Esophagus muscularis mucosa (tissue), 4 donors: ENCODE results near the gene KREMEN2. TPM values are rescaled to one million over a fixed set of nuclear protein-coding genes. Genes with fewer than 3 reads are reported as not detected.
A peak's percentile ranks its signal among the peaks of the same experiment; 100 is the strongest.

Source experiments
- DNase-seq: peaks from one replicate; pipeline ENCODE4 v3.0.0-alpha.2; 2017; ENCODE audit errors: extremely low spot score
- H3K27ac ChIP-seq, 4 donors: fragments of 200-600 bp; sonication (generic); replicated peaks in 1 of 4; 1 replicate in 3 of 4; 2 replicates in 1 of 4; pipeline ENCODE4 v1.5.1; 2016 to 2019; ENCODE audit warnings: mild to moderate bottlenecking in 1 of 4
- H3K27me3 ChIP-seq, 4 donors: fragments of 200-600 bp; sonication (generic); one replicate each; pipeline versions ENCODE4 v1.5.1 to v1.6.0; 2016 to 2019
- H3K36me3 ChIP-seq, 4 donors: fragments of 200-600 bp; sonication (generic); one replicate each; pipeline ENCODE4 v1.5.1; 2016 to 2019
- H3K4me1 ChIP-seq, 4 donors: fragments of 200-600 bp; sonication (generic); one replicate each; pipeline ENCODE4 v1.5.1; 2016 to 2019
- H3K4me3 ChIP-seq, 4 donors: fragments of 200-600 bp; sonication (generic); 1 replicate in 2 of 4; 2 replicates in 2 of 4; pipeline ENCODE4 v1.5.1; 2016 to 2019; ENCODE audit warnings: mild to moderate bottlenecking in 4 of 4, moderate library complexity in 1 of 4
- H3K9me3 ChIP-seq, 4 donors: fragments of 200-600 bp; sonication (generic); 1 replicate in 3 of 4; 2 replicates in 1 of 4; pipeline ENCODE4 v1.5.1; 2016 to 2019
- EP300 ChIP-seq: sonication (generic); formaldehyde crosslinking; IDR thresholded peaks from one replicate; pipeline ENCODE4 v1.6.1; 2017; ENCODE audit warnings: antibody characterized with exemption
- POLR2A ChIP-seq: fragments of 450-650 bp; IDR thresholded peaks from one replicate; pipeline ENCODE4 v1.6.1; 2017; ENCODE audit warnings: antibody characterized with exemption, moderate library complexity, mild to moderate bottlenecking, low read depth
- POLR2AphosphoS5 ChIP-seq, 2 donors: sonication (generic); formaldehyde crosslinking; IDR thresholded peaks; one replicate each; pipeline ENCODE4 v1.6.1; 2017; ENCODE audit warnings: antibody characterized with exemption in 2 of 2
- WGBS: methylation state at CpG from one replicate; pipeline ENCODE4 v1.1.5; 2018; 5-methylcytosine and 5-hydroxymethylcytosine counted together
- intact Hi-C: fragments of 100-400 bp; cut with DNase I; formaldehyde crosslinking; loops from one replicate; pipeline ENCODE4 v1.15.1; 2023
- total RNA-seq, 4 donors: library from RNA; depleted of rRNA; stranded (reverse); fragments of >200 nt; gene quantifications; one replicate each; pipeline versions ENCODE4 v1.1.0 to v1.2.1, GENCODE V29; 2016
- TF ChIP-seq, protein P1 (sequence below), 3 experiments: fragments of 200-600 bp in 2 of 3; fragments of 450-650 bp in 1 of 3; sonication (generic) in 2 of 3; IDR thresholded peaks; one replicate each; pipeline ENCODE4 v1.5.1; 2017 to 2019; ENCODE audit warnings: antibody characterized with exemption in 3 of 3, mild to moderate bottlenecking in 2 of 3, moderate library complexity in 1 of 3

Gene KREMEN2
- total RNA-seq, 4 donors from 2014 or later, result 0.13 TPM; not detected in 3

DNA sequence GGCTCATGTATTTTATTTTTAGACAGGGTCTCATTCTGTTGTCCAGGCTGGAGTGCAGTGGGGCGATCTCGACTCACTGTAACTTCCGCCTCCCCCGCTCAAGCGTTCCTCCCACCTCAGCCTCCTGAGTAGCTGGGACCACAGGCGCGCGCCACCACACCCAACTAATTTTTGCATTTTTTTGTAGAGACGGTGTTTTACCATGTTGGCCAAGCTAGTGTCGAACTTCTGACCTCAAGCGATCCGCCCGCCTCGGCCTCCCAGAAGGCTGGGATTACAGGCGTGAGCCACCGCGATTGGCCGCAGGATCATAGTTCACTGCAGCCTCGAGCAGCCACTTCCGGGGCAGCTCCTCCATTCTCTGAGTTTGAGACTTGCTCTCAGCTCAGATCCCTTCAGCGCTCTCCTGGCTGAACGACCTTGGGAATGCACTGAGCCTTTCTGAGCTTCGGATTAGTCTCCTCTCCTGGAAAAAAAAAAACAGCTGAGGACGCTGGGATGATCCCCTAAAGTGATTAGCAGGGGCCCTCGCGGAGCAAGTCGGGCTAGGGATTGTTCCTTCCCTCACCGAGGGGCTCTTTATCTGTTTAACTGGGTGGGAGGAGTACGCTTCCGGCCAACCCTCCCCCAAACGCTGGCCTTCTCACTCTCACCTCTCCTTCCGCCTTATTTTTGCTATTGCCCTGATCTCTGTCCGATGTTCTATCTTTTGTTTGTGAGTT is 17.3 kb downstream of the KREMEN2 start:
- no peak for DNase-seq
- Histone ChIP-seq H3K27ac (peak overlapping the region in 1 of 4 donors; percentile 80), H3K4me1 (peaks cover 28 to 47% (median 32%) of the 10 kb centered on the region in 4 donors), H3K36me3 (no peaks in the 10 kb centered on the region), H3K27me3 (peaks cover 0 to 38% (median 4%) of the 10 kb centered on the region in 4 donors), H3K9me3 (no peaks in the 10 kb centered on the region), H3K4me3 (peak overlapping the region; percentile 66 to 84 (median 72))
- intact Hi-C loops, result no loop called here
- TF ChIP-seq, protein P1, sequence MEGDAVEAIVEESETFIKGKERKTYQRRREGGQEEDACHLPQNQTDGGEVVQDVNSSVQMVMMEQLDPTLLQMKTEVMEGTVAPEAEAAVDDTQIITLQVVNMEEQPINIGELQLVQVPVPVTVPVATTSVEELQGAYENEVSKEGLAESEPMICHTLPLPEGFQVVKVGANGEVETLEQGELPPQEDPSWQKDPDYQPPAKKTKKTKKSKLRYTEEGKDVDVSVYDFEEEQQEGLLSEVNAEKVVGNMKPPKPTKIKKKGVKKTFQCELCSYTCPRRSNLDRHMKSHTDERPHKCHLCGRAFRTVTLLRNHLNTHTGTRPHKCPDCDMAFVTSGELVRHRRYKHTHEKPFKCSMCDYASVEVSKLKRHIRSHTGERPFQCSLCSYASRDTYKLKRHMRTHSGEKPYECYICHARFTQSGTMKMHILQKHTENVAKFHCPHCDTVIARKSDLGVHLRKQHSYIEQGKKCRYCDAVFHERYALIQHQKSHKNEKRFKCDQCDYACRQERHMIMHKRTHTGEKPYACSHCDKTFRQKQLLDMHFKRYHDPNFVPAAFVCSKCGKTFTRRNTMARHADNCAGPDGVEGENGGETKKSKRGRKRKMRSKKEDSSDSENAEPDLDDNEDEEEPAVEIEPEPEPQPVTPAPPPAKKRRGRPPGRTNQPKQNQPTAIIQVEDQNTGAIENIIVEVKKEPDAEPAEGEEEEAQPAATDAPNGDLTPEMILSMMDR (IDR thresholded peaks at IDR 0.05), result no peak
- TF ChIP-seq EP300 (no peak), POLR2AphosphoS5 (IDR thresholded peaks at IDR 0.05) (no peak), POLR2A (no peak)
- WGBS, result 57% methylated on average over 33 of the region's 33 CpGs

GRCh38 chr16:2981899-2982250 is 17.8 kb downstream of the KREMEN2 start:
- H3K4me3 ChIP-seq, result no peak overlapping the region
- no peaks in the 10 kb centered on the region for H3K36me3 ChIP-seq
- DNase-seq, result no peak
- H3K9me3 ChIP-seq, result no peaks in the 10 kb centered on the region
- H3K27me3 ChIP-seq, result peaks cover 0 to 34% (median 4%) of the 10 kb centered on the region in 4 donors
- no peak for TF ChIP-seq POLR2AphosphoS5 (IDR thresholded peaks at IDR 0.05)
- TF ChIP-seq EP300, result no peak
- TF ChIP-seq POLR2A, result no peak
- TF ChIP-seq, protein P1 (IDR thresholded peaks at IDR 0.05), result no peak
- intact Hi-C loops, result no loop called here
- peaks cover 28 to 47% (median 32%) of the 10 kb centered on the region in 4 donors for H3K4me1 ChIP-seq
- WGBS, result 64% methylated on average over 3 of the region's 4 CpGs
- no peak overlapping the region for H3K27ac ChIP-seq

DNA sequence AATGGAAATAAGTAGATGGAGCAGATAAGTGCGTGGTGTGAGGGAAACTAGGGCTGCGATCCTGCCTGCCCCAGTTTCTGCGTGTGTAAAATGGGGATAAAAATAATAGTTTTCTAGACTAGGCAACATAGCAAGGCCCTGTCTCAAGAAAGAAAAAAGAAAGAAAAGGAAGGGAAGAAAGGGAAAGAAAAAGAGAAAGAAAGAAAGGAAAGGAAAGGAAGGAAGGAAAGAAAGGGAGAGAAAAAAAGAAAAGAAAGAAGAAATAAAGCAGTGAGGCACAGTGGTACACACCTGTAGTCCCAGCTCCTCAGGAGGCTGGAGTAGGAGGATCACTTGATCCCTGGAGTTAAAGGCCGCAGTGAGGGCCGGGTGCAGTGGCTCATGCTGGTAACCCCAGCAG is 18.3 kb downstream of the KREMEN2 start:
- Histone ChIP-seq H3K36me3 (no peaks in the 10 kb centered on the region), H3K4me3 (no peak overlapping the region), H3K27ac (no peak overlapping the region), H3K27me3 (peaks cover 0 to 34% (median 4%) of the 10 kb centered on the region in 4 donors), H3K4me1 (peaks cover 28 to 47% (median 32%) of the 10 kb centered on the region in 4 donors), H3K9me3 (no peaks in the 10 kb centered on the region)
- TF ChIP-seq POLR2AphosphoS5 (IDR thresholded peaks at IDR 0.05) (no peak), POLR2A (no peak), EP300 (no peak)
- TF ChIP-seq, protein P1 (IDR thresholded peaks at IDR 0.05), result no peak
- WGBS, result 87% methylated on average over 5 of the region's 5 CpGs
- intact Hi-C loops, result no loop called here
- DNase-seq, result no peak

DNA sequence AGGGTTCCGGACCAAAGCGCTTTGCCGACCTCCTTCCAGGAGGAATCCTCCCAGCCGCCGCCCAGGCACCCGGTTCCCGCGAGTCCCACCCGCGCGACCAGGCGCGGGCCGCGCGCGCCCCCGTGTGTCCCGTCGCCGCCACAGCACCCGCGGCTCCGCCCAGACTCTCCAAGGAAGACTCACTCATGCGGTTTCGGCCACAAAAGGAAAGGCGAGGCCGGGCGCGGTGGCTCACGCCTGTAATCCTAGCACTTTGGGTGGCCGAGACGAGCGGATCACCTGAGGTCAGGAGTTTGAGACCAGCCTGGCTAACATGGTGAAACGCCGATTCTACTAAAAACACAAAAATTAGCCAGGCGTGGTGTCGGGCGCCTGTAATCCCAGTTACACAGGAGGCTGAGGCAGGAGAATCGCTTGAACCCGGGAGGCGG is 19.6 kb downstream of the KREMEN2 start:
- peak; percentile 95 for DNase-seq
- H3K27ac ChIP-seq, result no peak overlapping the region
- H3K27me3 ChIP-seq, result peaks cover 0 to 35% (median 4%) of the 10 kb centered on the region in 4 donors
- intact Hi-C loops, result no loop called here
- H3K36me3 ChIP-seq, result no peaks in the 10 kb centered on the region
- peaks cover 28 to 47% (median 32%) of the 10 kb centered on the region in 4 donors for H3K4me1 ChIP-seq
- TF ChIP-seq POLR2AphosphoS5 (IDR thresholded peaks at IDR 0.05), result peak in 1 of 2 donors; percentile 40
- no peak for TF ChIP-seq POLR2A
- TF ChIP-seq, protein P1 (IDR thresholded peaks at IDR 0.05), result peak in 2 of 3 experiments; percentile 95 to 96
- TF ChIP-seq EP300, result no peak
- no peaks in the 10 kb centered on the region for H3K9me3 ChIP-seq
- WGBS, result 40% methylated on average over 14 of the region's 42 CpGs
- H3K4me3 ChIP-seq, result peak overlapping the region; percentile 24 to 44 (median 32)
